GM18502 (cell line): ENCODE data around the gene OGN.
"Not testable (repeated sequence)": the region's sequence is repeated elsewhere in the genome, so short reads cannot be mapped to it uniquely, and the experiment has no call there.

Experiments used
- ATAC-seq: cut with Tn5 transposase; IDR thresholded peaks from one replicate; pipeline ENCODE4 v1.9.1; 2021; ENCODE audit warnings: mild to moderate bottlenecking; ENCODE audit not compliant: unreplicated experiment, poor library complexity

Gene OGN, protein sequence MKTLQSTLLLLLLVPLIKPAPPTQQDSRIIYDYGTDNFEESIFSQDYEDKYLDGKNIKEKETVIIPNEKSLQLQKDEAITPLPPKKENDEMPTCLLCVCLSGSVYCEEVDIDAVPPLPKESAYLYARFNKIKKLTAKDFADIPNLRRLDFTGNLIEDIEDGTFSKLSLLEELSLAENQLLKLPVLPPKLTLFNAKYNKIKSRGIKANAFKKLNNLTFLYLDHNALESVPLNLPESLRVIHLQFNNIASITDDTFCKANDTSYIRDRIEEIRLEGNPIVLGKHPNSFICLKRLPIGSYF

DNA sequence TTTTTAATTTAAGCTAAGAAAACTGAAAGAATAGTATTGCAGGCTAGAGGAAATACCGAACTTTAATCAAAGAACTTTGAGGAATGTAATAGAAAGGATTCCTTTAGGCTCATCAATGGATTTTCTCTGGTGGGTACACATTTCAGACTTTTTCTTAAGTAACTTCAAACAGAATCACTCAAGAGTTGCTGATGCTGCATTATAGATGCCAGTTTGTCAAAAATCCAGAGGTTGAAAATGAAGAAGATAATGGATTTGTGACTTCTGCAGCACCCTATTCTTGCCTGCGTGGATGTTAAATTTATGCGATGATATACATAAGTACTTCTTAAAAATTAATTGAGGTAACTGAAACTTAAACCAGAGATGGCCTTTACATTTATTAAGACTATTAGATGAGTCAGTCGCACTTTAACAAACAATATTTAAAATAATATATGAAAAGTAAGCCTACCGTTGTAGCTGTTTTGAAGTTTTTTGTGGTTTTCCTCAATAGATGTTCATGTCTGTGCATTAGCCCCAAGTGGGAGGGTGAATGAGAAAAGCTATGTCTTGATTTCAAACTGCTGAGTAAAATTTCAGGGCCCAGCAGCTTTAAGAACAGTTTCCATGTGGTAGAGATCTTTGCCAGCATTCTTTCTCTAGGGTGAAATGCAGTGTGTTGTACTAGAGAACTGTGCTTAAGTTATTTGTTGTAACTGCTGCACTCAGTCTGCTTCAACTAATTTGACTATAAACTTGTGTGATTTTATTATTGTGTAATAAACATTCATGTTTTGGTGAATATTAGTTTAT, at the start of gene OGN:
Gene OGN (minus strand): TSS at position 537 of the 795 bp plus-strand sequence. CDS start 1,171 bp downstream, outside the sequence.
- no peak for ATAC-seq

- no peak for ATAC-seq
These were observed 42.2 kb upstream of the OGN start for GRCh38 chr9:92446536-92446935.

GRCh38 chr9:92444841-92445240, 40.5 kb upstream of the OGN start:
- ATAC-seq, result no peak

DNA sequence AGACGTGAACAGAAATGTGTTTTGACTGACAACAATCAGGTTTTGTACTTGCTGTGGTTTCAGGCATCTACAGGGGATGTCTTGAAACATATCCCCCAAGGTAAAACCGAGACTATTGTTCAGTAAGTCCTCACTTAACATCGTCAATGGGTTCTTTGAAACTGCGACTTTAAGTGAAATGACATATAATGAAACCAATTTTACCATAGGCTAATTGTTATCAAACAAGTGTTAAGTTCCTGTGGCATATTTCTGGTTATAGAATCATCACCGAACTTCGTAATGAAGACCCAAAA, 36.3 kb upstream of the OGN start:
- ATAC-seq, result no peak

- ATAC-seq, result no peak
These were observed 35.8 kb upstream of the OGN start for GRCh38 chr9:92439921-92440750.

- no peak for ATAC-seq
These were observed 34.6 kb upstream of the OGN start for GRCh38 chr9:92438900-92439526.

- ATAC-seq, result no peak
These were observed 30.9 kb upstream of the OGN start for GRCh38 chr9:92435263-92435662.

- ATAC-seq, result no peak
These were observed 28.7 kb upstream of the OGN start for GRCh38 chr9:92432972-92433548.

GRCh38 chr9:92432350-92432749, 28.0 kb upstream of the OGN start:
- ATAC-seq, result no peak

DNA sequence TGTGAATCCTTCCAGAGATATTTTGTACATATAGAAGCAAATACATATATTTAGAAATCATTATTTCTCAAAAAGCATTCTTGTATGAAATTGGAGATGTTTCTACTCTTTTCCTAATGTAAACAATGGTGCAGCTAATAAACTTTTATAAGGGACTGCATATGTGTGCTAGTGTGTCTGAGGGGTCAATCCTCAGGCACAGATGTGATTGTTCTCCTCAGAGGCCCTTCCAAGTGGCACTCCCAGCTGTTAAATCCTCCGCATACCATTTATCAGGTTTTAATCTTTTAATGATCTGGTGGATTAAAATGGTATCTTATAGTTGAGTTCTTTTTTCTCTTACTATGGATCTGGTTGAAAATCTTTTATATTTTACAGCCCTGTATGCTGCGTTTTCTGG, 25.5 kb upstream of the OGN start:
- no peak for ATAC-seq

- no peak for ATAC-seq
These were observed 22.2 kb upstream of the OGN start for GRCh38 chr9:92426501-92427145.

GRCh38 chr9:92425474-92425873, 21.1 kb upstream of the OGN start:
- no peak for ATAC-seq

DNA sequence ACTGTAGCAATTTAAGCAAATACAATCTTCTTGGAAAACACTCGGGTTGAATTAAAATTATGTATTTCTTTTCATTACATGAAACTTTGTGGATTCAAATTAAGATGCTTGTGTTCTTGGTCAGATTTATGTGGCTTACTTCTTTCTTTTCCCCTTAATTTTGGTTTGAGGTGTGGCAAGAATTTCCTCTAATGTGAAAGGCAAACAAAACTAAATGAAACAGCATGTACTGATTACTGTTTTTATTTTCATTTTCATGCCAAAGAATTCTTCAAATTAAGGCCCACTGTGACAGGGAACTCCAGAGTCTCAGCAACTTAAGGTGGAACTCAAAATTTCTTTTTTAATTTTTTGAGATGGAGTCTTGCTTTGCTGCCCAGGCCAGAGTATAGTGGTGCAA, 20.0 kb upstream of the OGN start, which contains the start of gene OMD:
Gene OMD (minus strand): TSS at position 132 of the 400 bp plus-strand sequence. CDS start 6,913 bp downstream, outside the sequence.
- ATAC-seq, result no peak

DNA sequence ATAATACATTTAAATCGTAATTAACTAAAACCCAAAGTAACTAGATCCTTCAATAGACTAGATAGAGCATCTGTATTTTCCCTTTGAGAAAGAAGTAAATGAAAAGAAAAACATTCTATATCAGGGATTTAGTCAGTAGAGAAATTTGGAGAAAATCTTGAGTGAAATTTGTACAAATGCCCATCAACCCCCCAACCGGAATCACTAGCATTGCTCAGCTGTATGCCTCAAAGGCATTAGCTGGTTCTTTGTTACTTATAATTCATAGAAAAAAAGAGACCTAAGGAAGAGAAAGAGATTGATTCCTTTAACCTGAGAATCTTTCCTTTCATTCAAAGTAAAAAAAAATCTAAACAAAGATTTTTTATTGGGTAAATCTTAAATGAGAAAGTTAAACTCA, 19.2 kb upstream of the OGN start:
- ATAC-seq, result no peak

DNA sequence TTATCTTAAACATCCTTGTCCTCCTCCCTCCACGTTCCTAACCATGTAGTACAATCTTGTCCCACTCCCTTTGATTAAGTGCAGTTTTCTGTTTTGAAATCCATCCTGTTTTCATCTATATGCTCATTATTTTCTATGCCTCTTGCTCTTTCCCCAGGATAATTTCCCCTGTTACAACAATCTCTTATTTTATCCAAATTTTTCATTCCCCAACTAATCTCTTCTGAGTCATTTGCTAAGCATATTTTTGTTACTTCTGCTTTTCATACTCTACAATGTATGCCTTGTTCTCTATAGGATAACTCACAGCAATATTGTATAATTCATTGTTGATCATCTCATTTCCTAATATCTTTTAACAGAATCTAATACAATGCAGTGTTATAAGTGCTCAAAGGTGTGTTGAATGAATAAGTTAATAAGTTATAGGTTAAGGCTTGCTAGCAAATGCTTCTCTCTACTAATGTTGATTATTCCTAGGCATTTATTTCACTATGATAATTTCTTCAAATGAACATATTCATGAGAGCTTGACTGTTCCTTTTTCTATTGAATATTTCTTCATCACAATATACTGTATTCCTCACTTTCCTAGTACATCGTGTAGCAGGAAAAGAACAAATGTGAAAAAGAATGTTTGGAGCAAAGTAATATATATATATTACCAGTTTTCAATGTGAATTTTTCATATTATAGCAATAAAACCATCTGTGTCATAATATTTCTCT, 18.4 kb upstream of the OGN start:
- no peak for ATAC-seq

DNA sequence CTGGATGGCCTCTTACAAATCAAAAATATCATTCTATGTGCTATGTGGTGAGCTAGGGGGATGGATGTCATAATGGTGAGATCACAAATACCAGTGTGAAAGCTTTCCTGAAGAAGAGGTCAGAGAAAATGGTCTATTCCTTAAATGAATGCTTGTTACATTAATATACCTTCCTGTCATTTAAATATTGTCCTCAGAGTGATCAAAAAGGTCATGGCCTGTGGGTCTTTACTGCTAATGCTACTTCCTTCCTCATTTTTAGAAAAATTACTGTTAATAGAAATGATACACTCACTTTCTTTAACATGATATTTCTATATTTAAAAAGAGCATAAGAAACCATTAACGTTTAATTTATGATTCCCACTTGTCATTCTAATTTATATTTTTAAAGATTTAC, 10.2 kb upstream of the OGN start:
- ATAC-seq, result no peak

DNA sequence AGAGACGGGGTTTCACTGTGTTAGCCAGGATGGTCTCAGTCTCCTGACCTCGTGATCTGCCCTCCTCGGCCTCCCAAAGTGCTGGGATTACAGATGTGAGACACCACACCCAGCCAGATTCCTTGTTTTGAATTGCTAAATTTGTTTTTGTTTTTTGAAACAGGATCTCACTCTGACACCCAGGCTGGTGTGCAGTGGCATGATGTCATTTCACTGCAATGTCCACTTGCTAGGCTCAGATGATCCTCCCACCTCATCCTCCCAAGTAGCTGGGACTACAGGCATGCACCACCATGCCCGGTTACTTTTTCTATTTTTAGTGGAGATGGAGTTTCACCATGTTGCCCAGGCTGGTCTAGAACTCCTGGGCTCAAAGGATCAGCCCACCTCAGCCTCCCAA, 6.8 kb upstream of the OGN start:
- ATAC-seq, result not testable (repeated sequence)

- ATAC-seq, result no peak
These were observed 4.5 kb upstream of the OGN start for GRCh38 chr9:92408747-92409478.
